HG02938 (cell line): Measurements from ENCODE around the gene LCLAT1.

Source experiments
- ATAC-seq: cut with Tn5 transposase; IDR thresholded peaks from one replicate; pipeline ENCODE4 v1.9.1; 2021; ENCODE audit warnings: mild to moderate bottlenecking, moderate library complexity; ENCODE audit not compliant: unreplicated experiment

The LCLAT1 gene

DNA sequence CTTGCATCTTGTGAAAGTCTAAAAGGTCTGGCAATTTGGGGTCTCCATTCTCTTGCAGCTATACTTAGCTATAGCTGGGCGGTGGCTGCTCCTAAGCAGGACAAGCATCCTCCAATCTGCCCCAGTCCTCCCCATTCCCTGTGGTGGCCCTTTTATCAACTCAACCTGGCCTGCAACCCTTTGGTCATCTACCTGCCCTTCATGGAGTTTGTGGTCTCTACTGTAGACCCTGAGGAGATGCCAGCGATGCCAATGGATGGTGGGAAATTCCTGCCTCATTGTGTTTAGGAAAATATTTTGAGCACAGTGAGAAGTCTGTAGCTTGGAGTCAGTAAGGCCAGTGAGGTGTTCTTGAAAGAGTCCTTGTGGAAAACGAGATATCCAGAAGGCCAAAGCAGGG, 216.8 kb downstream of the LCLAT1 start:
- ATAC-seq: no peak

DNA sequence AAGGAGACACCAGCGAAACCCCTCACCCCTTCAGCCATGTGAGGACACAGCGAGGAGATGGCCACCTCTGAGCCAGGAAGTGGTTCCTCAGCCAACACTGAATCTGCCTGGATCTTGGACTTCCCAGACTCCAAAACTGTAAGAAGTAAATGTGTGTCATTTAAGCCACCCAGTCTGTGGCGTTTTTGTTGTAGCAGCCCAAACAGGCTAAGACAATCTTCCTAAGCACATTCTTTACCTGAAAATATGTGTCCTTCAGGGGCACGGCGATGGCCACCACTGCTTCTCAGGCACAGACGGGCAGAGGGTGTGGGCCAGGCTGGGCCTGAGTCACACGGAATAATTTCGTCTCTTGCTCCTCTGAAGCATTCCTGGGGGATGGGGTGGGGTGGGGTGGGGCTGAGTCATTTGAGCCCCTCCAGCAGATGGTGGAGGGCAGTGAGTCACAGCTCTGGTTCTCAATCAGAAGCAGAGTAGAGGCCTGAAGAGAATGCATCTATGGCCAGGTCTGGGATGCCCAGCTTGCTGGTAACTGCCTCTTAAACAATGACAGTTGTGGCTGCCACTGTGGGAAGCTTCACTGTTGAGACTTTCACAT, 217.8 kb downstream of the LCLAT1 start:
- no peak for ATAC-seq

DNA sequence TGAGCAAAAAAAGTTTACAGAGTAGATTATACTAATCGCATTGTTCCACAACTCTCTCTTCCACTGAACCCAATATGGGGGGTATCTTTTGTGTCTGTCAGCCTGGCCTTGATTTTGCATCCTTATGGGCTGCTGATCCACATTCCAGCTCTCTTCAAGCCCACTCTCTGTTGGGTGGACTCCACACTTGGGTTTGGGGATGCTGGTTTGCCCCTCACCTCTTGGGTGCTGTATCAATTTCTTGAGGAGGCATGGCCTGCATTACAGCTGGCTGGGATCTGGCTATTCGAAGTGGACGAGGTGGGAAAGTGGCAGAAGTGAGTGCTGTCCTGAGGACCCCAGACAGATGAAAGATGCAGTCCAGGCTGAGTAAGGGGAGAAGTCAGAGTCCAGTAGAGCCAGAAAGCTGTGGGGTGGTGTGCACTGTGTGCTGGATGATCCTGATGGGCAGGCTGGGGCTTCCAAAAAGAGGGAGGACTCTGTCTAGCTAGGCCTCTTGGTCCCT, 218.8 kb downstream of the LCLAT1 start:
- ATAC-seq: no peak

DNA sequence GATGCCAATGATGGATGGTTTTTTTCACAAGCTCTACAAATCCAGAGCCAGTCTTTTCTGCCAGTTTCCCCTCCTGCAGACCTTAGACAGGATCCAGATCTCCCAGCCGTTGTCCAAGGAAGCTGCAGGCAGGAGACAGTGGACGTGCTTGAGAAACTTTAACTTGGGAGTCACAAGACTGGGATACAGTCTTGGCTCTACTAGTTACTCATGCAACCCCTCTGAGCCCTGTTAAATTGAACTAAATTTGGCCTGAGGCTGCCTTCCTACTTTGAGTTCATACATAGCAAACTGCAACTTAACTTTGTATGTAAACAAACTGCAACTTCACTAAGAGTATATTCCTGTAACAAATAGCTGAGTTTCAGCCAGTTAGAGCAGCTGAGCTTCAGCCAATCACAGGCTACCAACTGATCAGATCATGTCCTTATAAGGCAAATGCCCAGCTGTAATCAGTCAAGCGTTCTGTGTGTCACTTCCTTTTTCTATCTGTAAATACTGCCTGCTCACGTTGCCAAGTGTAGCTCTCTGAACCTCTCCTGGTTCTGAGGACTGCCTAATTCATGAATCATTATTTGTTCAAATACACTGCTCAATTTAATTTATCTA, 219.3 kb downstream of the LCLAT1 start:
- ATAC-seq: no peak

DNA sequence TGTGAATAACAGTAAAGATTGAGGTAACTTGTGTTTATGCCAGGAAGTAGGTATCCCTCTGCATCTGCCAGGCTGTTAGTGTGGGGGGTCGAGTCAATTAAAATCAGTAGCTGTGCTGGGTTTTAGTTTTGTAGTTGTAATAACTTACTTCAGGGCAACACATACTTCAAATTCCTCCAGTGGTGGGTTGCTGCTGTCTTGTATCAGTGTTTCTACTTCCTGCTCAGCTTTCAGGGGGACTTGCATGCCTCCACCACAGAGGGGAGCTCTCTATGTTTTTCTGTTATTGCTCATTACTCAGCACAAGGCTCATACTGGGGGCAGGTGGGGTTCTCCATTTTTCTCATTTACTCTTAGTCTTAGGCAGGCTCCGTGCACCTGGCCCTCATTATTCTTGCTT, 223.4 kb downstream of the LCLAT1 start:
- no peak for ATAC-seq

DNA sequence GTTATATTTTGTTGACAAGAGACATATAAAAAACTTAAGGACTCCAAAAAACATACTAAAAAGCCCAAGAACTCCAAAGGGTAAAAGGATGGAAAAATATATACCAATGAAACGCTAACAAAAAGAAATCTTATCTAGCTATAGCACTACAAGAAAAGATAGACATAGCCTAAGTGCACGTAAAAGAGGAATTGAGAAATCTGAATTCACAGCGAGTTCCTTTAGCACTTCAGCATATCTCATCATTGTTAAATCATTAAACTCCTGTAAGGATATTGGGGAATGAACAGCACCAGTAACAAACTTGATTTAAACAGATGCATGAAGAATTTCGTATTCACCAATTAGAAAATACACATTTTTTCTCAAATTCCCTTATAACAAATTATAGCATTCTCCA, 226.1 kb downstream of the LCLAT1 start:
- no peak for ATAC-seq

DNA sequence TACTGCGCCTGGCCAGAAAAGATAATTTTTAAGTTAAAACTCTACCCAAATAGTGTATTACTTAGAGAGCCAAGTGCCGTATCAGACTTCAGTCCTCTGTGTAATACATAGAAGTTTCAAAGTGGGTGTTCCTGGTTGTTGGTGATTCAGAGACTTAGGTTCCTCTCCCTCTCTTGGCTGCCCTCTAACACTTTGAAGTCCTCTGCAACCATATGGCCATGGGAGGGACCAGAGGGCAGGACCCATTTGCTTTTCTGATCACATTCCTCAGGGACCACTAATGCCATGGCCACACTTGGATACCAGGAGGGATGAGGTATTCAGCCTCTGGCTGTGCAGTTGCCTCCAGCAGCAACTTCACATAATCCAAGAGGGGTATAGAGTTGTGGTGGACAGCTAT, 228.7 kb downstream of the LCLAT1 start:
- no peak for ATAC-seq

DNA sequence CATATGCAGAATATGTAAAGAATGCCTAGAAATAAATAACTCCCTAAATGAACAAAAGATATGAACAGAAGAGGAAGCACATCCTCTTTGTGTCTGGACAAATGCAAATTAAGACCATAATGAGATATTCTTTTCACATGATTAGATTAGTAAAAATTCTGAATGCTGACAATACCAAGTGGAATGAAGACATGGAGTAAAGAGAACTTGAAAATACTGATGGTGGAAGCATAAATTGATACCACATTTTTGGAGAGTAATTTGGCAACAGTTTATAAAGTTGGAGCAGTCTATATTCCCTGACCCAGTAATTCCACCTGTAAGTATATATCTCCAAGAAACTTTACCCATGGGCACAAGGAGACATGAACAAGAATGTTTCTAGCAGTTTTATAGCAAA, 230.2 kb downstream of the LCLAT1 start:
- no peak for ATAC-seq

DNA sequence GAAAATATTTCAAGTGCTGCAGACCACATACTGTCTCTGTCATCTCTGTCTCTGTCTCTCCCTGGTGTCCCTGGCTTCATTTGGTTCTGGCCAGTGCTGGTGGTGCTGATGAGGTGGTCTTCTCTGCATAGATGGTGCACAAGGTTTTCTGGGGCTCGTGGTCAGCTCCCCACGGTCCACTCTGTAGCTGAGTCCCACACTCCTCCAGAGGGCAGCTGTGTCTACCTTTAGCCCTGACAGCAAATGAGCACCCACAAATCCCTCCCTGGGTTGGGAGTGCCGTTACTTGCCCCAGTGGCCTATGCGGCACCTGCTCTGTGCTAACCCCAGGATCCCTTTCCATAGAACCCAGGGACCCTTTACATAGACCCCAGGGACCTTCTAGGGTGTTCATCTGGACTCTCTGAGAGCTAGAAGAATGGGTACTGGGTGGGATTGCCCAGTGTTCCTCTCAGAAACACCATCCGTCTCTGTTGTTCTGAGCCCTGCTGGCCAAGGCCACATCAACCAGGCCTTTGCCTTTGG, 230.9 kb downstream of the LCLAT1 start:
- no peak for ATAC-seq

DNA sequence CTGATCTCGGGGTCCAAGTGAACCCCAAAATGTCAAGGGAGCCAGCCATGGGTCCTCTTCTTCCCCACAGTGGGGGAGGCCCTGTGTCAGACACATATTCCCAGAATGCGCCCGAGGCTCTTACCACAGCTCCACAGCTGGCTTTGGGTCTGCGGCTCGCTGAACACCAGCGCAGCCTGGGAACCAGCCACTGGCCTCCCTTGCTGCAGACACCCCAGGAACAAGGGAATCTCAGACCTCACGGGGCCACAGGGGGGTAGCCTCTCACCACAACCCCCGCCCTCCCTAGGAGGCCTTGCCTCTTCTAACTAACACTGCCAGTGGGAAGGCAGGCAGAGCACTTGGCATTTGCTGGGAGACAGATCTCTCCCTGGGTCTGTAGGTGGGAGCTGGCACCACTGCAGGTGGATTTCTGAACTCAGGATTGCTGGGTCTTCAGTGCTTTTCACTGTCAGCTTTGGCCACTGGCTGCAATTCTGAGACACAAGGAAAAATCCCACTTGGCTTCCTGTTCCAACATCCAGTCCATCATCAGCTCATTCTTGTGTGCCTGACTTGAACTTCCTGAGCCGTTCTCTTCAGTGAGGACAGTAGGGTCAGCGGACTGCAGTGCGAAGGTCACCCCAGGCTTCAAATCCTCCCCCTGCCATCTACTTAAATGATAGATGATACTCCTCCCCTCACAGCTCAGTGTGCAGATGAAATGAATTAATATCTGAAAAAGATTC, 231.5 kb downstream of the LCLAT1 start:
- no peak for ATAC-seq

DNA sequence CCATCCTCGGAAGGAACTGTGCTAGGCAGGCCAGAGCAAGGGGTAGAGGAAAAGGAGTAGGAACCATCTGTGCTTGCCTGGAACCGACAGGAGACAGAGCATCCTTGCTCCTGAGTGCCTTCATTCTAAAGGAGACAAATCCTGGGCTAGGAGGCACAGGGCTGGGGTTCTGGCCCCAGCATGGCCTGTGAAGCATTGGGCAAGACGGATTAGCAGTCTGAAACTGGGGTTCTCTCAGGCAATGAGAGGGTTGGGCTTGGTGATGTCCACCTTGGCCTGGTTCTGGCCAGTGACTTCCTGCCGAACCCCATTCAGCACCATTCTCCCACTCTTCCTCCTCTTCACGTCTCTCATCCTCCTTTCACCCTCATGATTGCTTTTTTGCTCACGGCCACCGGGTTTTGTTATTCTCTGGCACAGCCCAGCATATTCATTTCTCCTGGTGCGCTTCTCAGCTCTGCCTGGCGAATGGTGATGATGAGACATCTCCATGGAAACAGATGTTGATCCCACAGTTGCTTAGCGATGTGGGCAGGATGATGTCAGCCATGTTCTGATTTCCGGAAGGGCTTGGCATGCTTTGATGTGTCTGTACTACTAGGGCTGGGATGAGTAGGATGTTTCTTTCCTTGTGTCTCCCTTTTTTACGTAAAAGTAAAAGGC, 232.5 kb downstream of the LCLAT1 start:
- no peak for ATAC-seq

DNA sequence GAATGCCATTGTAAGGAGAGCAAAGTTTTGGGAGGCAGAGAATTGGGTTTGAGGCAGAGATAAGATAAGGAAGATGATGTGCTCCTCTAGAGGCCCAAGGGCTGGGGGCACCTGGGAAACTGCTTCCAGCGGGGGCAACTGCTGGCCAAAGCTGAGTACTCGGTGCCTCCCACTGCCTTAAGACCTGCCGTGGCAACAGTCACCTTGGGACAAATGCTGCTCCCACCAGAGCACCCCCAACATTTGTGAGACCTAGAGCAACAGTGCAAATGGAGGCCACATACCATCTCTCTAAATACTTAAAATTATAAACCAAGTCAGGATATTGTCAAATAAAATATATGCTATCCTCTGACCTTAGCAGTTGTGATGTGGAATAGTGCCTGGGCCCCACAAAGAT, 233.1 kb downstream of the LCLAT1 start:
- ATAC-seq: no peak

DNA sequence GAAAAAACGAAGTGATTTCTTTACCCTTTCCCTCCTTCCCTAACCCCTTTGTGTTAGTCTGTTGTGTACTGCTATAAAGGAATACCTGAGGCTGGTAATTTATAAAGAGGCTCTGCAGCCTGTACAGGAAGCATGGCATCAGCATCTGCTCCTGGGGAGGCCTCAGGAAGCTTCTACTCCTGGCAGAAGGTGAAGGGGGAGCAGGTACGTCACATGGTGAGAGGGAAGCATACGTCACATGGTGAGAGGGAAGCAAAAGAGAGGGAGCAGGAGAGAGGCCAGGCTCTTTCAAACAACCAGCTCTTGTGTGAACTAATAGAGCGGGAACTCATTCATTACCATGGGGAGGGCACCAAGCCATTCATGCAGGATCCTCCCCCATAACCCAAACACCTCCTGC, 234.0 kb downstream of the LCLAT1 start:
- ATAC-seq: no peak

DNA sequence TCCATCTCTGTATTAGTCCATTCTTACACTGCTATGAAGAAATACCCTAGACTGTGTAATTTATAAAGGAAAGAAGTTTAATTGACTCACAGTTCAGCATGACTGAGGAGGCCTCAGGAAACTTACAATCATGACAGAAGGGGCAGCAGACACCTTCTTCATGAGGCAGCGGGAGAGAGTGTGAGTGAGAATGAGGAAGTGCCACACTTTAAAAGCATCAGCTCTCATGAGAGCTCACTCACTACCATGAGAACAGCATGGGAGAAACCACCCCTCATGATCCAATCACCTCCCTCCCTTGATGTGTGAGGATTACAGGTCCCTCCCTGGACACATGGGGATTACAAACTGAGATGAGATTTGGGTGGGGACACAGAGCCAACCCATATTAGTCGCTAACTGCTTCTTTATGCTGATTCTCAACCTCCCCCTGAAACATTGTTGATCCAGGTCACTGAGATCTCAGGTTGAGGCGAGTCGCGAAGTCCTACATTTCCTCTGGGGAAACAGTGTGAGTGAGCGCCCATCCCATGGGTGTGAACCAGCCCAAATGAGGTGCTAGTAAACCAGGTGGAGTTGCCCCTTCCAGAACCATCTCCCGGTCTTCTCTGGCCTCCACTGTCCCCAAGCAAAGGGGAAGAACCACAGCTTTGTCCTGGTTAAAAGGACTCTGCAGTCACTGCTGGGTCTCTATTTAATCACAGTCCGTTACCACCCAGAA, 236.3 kb downstream of the LCLAT1 start:
- ATAC-seq: no peak

DNA sequence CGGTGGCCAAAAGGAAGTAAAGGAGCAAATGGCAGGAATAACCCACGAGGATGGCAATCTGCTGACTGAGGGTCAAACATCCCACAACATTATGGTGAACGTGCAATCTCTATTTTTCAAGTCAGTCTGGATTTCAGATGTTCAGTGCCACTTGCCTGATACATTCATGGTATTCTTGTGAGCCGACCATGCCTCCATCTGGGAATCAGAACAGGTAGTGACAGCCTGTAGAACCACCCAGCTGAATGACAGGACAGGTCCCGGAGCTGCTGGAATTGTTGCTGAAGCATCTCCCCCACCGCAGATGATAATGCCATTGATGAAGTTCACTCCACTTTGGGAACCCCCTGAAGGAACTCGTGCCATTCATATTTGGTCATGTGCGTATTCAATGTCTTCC, 237.0 kb downstream of the LCLAT1 start:
- no peak for ATAC-seq

DNA sequence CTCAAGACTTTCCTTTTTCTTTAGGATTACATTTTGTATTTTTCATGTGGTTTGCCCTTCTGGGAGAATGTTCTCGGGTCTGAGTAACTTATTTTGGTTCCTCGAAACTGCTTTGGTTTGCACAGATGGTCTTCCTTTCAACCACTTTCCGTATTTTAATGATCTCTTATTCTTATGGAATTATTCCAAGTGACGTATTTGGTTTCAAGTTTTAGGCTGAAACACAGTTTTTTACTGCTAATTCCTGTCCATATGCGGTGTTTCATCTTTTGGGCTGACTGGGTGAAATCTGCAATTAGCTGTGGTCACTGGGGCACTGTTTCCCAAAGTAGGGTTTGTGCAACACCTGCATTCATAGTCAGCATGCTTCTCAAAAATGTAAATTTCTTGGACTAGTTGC, 237.5 kb downstream of the LCLAT1 start:
- no peak for ATAC-seq

DNA sequence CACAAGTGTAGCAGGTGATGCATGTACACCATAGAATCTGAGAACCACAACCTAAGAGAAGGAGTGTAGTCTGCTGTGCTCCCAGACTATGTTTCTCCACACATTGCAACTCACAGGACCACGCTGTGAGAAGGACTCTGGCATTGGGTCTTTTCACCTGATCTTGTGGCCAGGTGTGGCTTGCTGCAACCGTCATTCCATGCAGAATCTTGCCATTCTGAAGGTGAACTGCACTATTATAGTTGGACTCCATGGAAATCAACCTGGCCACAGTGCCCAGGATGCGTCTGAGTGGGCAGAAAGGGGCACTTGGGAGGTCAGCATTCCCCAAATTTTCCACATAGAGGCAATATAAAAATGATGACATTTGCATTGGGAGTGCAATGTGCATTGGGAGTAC, 237.9 kb downstream of the LCLAT1 start:
- no peak for ATAC-seq

DNA sequence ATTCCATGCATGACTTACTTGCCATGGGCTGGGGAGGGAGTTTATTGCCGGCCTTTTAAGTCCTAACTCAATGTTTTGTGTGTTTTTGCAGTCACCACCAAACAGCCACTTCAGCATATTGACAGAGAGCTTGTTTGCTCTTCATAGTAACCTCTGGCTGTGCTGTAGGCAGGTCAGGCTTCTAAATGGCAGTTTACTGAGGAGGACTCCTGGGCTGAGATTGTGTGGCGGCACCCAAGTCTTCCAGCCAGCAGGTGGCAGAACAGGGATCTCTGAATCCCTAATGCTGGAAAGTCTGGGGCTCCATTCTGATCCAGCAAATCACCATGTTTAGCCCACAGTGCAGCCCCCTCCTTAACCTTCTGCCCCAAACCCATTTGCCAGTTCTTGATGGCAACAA, 239.0 kb downstream of the LCLAT1 start:
- no peak for ATAC-seq

DNA sequence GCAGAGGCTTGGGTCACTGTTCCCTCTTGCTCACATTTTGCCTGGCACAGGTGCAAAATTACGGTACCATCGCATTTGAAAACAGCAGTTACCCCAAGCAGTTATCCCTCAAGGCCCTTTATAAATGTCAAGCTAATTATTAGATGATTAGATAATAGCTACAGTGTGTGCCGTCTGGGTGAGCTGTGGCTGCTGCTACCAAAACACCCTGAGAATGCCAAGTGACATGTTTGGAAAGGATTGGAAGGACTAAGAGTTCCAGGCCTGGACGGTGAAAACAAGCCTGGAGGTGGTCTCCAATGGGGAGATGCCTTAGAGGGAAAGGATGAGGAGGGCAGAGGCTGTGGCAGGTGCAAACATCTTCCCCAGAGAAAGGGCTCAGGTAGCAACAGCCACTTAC, 239.6 kb downstream of the LCLAT1 start:
- ATAC-seq: no peak

DNA sequence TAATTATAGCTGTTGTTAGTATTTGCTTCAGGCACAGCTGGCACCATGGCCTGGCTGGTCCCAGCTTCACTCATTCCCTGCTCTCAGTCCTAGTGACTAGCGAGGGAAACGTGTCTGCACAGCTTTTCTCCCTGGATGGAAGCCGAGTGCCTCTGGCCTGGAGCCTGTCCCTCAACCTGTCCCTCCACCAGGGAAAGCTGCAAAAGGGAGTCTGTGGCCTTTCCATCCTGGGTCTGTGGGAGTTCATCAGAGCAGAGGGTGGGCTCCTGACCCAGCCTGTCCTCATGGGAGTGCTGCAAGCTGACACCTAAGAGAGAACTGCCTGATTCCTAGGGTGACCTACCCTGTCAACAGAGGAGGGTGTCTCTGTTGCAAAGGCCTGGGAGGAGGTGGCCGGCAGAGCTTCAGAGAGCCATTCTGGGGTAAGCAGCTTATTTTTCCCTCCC, 241.9 kb downstream of the LCLAT1 start:
- no peak for ATAC-seq
